NCI-H1105 (cell line): ENCODE measurements around the gene STOML3.
"Not testable (repeated sequence)": the region's sequence is repeated elsewhere in the genome, so short reads cannot be mapped to it uniquely, and the experiment has no call there.

Source experiments
- DNase-seq: peaks from one replicate; lab custom pipeline; 2025; lab: John Stamatoyannopoulos, UW

STOML3 gene

DNA sequence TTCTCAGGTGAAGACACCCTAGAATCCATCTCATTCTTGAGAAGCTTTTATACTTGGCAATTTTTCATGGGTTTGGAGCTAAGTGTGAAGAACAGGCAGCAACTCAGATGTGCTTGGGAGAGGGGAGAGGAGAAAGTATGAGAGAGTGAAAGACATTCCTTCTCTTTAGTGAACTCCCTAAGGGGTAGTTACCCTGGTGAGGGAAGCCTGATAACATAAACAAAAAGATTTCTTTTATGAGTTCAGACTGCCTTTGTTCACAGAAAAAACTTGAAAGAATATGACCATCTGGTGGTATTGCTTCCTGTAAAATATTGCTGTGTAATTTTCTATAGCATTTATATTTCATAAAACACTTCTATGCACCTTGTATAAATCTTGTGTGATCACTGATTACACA, at the start of gene STOML3:
TSS of gene STOML3 (minus strand) at position 139 of the 400 bp plus-strand sequence. CDS start at position 29, 110 bp downstream.
- DNase-seq: no peak

GRCh38 chr13:39040206-39040605, 49.6 kb upstream of the STOML3 start:
- no peak for DNase-seq

DNA sequence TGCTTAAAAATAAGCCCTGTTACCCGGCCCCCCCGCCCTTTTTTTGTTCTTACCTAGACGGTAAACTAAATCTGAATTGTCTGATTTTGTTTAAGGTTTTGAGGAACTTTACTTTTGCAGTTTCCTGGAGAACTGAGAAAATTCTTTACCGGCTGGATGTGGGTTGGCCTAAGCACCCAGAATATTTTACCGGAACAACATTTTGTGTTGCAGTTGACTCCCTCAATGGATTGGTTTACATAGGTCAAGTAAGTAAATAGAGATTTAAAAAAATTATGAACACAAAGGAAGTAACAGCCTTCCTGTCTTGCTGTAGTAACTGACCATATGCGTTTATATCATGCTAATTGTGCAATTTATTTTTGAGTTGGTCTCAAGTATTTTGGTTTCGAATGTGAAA, 48.4 kb upstream of the STOML3 start:
- DNase-seq: no peak

DNA sequence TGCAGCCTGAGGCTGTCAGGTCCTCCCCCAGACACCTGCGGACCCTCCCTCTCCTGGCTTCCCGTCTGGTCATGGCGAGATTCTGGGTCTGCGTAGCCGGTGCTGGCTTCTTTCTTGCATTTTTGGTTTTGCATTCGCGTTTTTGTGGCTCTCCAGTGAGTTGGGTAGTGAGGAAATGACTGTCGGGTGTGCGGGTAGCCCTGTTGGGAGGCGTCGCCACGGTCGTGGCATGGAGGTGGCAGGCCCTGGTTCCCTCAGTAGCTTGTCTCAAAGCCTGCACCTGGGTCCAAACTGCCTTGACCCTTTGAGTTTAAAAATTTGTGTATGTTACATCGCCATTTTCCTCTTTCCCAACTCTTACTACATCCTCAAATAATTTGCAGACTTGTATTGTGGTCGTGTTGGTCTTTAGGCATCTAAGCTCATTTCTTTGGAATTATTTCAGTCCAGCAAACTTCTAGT, 48.0 kb upstream of the STOML3 start:
- no peak for DNase-seq

GRCh38 chr13:39037880-39038568, 47.4 kb upstream of the STOML3 start, which contains the start of the genes NHLRC3 and PROSER1:
TSS of gene NHLRC3 (plus strand) at chr13:39038456. CDS start at chr13:39038640, 184 bp downstream.
TSS of gene PROSER1 (minus strand) at chr13:39038089. CDS start at chr13:39037242, 847 bp downstream.
- DNase-seq: peak; percentile 93

DNA sequence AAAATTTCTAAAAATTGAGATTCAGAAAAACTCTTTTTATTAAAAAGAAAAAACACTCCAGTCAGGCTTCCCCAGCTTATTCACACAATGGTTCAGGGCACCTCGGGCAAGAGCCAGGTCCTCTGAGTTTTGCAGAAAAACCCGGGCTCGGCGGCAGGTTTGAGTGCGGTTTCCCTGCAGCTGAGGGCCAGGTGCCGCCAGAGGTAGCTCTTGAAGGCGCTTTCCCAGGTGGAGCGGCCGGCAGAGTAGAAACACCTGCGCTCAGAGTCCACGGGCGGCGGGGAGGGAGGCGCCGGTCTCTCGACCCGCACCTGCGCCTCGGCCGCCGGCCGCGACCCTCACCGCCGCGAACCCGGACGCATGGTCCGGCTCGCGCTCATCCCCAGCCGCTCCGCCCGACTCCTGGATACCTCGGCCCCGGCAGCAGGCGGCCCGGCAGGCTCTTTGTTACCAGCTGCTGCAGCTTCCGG, 46.8 kb upstream of the STOML3 start:
- DNase-seq: peak; percentile 48

DNA sequence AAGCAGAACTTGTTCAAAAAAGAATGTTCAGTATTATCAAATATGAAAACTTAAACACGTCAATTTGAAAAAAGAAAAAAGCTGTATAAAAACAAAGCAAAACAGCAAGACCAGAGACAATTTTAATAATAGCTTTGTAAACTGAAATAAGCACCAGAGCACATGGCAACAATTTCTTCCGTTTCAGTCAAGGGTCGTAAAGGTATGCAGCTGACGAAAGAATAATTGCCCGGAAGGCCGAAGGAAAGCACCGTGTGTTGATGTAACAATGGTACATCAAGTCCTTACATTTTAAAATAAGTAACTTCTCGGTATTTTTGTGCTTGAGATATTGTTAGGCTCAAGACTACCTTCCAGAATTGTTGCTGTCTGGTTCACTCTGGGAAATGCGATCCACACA, 45.6 kb upstream of the STOML3 start:
- DNase-seq: no peak

- no peak for DNase-seq
Measured at GRCh38 chr13:39035799-39036198, 45.2 kb upstream of the STOML3 start.

DNA sequence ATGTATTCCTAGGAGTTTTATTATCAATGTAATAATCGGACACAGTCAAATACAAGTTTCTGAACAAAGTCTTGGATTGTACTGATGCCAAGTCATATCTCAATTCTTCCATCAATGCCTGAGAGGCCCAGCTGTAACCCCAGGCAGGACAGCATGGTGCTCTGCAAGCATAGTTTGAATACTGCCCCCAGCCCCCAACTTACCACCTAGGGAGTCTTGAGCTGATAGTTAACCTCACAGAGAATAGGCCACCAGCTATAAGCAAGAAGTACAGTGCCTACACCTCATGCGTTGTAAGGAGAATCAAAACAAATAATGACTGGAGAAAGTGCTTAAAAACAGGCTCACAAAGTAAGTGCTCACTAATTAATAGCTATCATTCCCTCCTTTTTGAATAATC, 44.6 kb upstream of the STOML3 start:
- DNase-seq: no peak

DNA sequence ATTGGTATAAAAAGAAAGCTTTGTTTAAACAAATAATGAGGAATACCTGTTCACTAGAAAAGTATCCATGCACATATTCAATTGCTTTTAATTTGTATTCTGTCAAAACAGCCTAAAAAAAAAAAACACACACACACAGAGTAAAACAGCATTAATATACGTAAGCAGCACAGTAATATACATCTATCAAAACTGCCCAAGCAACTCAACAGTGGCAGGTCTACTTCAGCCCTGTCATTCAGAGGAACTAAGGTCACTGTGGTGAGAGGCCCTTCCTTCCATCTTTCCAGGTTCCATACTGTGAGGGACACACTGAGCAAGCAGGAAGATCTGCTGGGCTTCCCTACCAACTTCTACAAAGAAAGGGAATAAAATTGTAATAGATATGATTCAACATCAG, 43.5 kb upstream of the STOML3 start:
- no peak for DNase-seq

GRCh38 chr13:39032150-39032549, 41.5 kb upstream of the STOML3 start:
- DNase-seq: no peak

- DNase-seq: no peak
Measured at GRCh38 chr13:39025433-39025839, 34.8 kb upstream of the STOML3 start.

- DNase-seq: no peak
Measured at GRCh38 chr13:39023761-39024160, 33.1 kb upstream of the STOML3 start.

DNA sequence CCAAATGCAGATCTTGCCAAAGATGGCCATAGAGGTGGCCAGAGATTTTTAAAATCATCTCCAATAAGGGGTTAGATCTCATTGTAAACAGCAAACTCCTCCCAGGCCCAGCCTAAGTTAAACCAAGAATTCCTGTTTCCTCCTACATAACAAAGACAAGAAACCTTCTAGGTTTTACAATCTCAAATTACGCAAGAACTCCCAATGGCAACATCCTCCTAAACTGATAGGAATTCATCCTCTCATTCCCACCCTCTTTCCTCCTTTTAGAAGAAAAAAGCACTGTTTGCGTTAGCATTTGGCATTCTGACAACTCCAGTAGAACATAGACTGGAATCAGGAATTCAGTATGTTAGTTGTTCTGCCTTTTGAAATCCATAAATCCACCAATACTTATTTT, 32.7 kb upstream of the STOML3 start:
- DNase-seq: no peak

- DNase-seq: no peak
Measured at GRCh38 chr13:39020853-39021462, 30.3 kb upstream of the STOML3 start.

DNA sequence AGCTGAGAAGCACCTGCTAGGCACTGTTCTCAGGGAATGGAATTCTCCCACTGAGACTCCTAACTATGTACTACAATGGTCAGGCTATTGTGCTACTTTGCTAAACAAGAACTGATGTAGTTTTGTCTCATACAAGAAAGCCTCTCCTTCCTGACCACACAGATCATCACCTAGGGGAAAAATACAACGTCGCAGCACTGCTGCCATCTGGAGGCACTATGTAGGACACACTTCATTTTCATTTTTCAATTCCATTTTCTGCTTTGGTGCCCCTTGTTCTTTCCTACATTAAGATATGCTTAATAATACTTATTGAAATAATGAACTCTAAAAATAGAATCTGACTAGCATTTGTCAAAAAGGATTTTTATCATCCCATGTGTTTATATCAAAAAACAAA, 26.2 kb upstream of the STOML3 start:
- DNase-seq: no peak

DNA sequence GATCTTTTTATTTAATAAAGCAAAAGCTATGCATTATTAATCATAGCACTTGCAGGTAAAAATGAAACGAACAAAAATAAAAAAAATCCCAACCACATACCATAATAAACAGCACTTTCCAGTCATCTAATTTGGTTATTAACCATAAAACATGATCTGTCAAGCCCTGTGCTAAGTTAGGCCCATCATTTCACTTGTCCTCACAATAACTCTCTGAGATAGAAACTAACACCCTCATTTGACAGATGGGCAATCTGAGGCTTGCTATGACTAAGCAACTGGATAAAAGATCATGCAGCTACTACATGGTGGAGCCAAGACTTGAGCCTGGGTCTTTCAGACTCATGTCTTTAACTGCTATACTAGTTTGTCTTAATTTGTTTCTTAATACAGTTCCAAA, 25.5 kb upstream of the STOML3 start:
- no peak for DNase-seq

- DNase-seq: no peak
Measured at GRCh38 chr13:39013462-39013861, 22.8 kb upstream of the STOML3 start.

GRCh38 chr13:39012608-39013007, 22.0 kb upstream of the STOML3 start:
- no peak for DNase-seq

GRCh38 chr13:39006371-39007111, 15.9 kb upstream of the STOML3 start:
- DNase-seq: not testable (repeated sequence)

- DNase-seq: no peak
Measured at GRCh38 chr13:38998739-38999138, 8.1 kb upstream of the STOML3 start.

GRCh38 chr13:38993381-38993780, 2.8 kb upstream of the STOML3 start:
- no peak for DNase-seq

DNA sequence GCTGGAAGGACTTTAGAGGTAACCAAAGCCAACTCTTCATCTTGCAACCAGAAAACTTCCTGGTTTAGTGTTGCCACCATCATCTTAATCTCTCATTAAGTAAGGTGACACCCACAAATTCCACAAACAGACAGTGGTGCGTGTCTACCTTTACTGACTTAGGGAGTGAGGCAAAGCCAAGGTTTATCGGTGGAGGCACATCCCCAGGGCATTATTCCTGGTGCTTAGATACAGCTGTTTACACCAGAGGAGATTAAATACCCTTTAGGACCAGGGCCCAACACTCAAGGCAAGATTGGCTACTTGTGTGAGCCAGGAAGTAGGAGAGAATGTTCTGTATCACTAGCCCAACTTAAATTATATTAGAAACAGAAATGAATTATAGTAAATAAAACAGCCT, 9.5 kb downstream of the STOML3 start:
- no peak for DNase-seq
